ENCODE results near the gene CDCA7.
A peak's percentile ranks its signal among the peaks of the same experiment; 100 is the strongest.

CDCA7 gene

GRCh38 chr2:173354073-173354581 is 545 bp upstream of the CDCA7 start:
- DNase-seq: no peak
- H3K27me3 Mint-ChIP-seq (ENCODE audit: low read depth, poor library complexity): no peaks in the 10 kb centered on the region
- H3K27ac Mint-ChIP-seq: peak overlapping the region; percentile 100
- peak overlapping the region; percentile 93 for H3K4me3 Mint-ChIP-seq
- no peak for TF ChIP-seq CTCF (IDR thresholded peaks at IDR 0.05)
- peaks cover 20% of the 10 kb centered on the region for H3K36me3 Mint-ChIP-seq (ENCODE audit: low read depth)
- H3K9me3 Mint-ChIP-seq: peaks cover 19% of the 10 kb centered on the region
- peaks cover 49% of the 10 kb centered on the region for H3K4me1 Mint-ChIP-seq

- H3K27me3 Mint-ChIP-seq (ENCODE audit: low read depth, poor library complexity): no peaks in the 10 kb centered on the region
- peak; percentile 73 for DNase-seq
- peaks cover 28% of the 10 kb centered on the region for H3K36me3 Mint-ChIP-seq (ENCODE audit: low read depth)
- no peak for TF ChIP-seq CTCF (IDR thresholded peaks at IDR 0.05)
- H3K4me3 Mint-ChIP-seq: peak overlapping the region; percentile 93
- peaks cover 18% of the 10 kb centered on the region for H3K9me3 Mint-ChIP-seq
- peak overlapping the region; percentile 79 for H3K27ac Mint-ChIP-seq
- H3K4me1 Mint-ChIP-seq: peaks cover 46% of the 10 kb centered on the region
Observed at GRCh38 chr2:173355132-173355865, 627 bp downstream of the CDCA7 start.

- peaks cover 41% of the 10 kb centered on the region for H3K4me1 Mint-ChIP-seq
- peak overlapping the region; percentile 93 for H3K4me3 Mint-ChIP-seq
- peak overlapping the region; percentile 79 for H3K27ac Mint-ChIP-seq
- no peak for TF ChIP-seq CTCF (IDR thresholded peaks at IDR 0.05)
- no peaks in the 10 kb centered on the region for H3K27me3 Mint-ChIP-seq (ENCODE audit: low read depth, poor library complexity)
- peaks cover 13% of the 10 kb centered on the region for H3K9me3 Mint-ChIP-seq
- H3K36me3 Mint-ChIP-seq (ENCODE audit: low read depth): peaks cover 33% of the 10 kb centered on the region
- peak; percentile 58 for DNase-seq
Observed at GRCh38 chr2:173355866-173356508, 1.3 kb downstream of the CDCA7 start.

GRCh38 chr2:173357346-173357745 is 2.7 kb downstream of the CDCA7 start:
- Mint-ChIP-seq H3K4me1 (peaks cover 42% of the 10 kb centered on the region), H3K9me3 (no peaks in the 10 kb centered on the region), H3K4me3 (peak overlapping the region; percentile 15), H3K36me3 (ENCODE audit: low read depth) (peaks cover 28% of the 10 kb centered on the region), H3K27me3 (ENCODE audit: low read depth, poor library complexity) (no peaks in the 10 kb centered on the region), H3K27ac (no peak overlapping the region)
- TF ChIP-seq CTCF (IDR thresholded peaks at IDR 0.05): no peak
- no peak for DNase-seq

GRCh38 chr2:173358616-173359015 is 3.9 kb downstream of the CDCA7 start:
- TF ChIP-seq CTCF (IDR thresholded peaks at IDR 0.05): no peak
- Mint-ChIP-seq H3K4me1 (peaks cover 30% of the 10 kb centered on the region), H3K4me3 (no peak overlapping the region), H3K27ac (no peak overlapping the region), H3K9me3 (no peaks in the 10 kb centered on the region), H3K36me3 (ENCODE audit: low read depth) (peaks cover 36% of the 10 kb centered on the region), H3K27me3 (ENCODE audit: low read depth, poor library complexity) (no peaks in the 10 kb centered on the region)
- no peak for DNase-seq
